Type B pancreatic cell (in vitro differentiated cells): ENCODE results near the gene ERF. TPM values are rescaled to one million over a fixed set of nuclear protein-coding genes. Genes with fewer than 3 reads are reported as not detected.

Experiments used
- DNase-seq: peaks from one replicate; pipeline ENCODE4 v3.0.0; 2021; ENCODE audit warnings: mixed read lengths; ENCODE audit not compliant: unreplicated experiment; ENCODE audit errors: extremely low spot score
- H3K27ac Mint-ChIP-seq: 2 replicates; pipeline ENCODE4 v1.8.0; 2021; ENCODE audit warnings: mild to moderate bottlenecking, mixed read lengths
- H3K27me3 Mint-ChIP-seq: 2 replicates; pipeline ENCODE4 v1.8.0; 2021; ENCODE audit warnings: mixed read lengths
- H3K36me3 Mint-ChIP-seq: 2 replicates; pipeline ENCODE4 v1.8.0; 2021; ENCODE audit warnings: mixed read lengths
- H3K4me1 Mint-ChIP-seq: one replicate; pipeline ENCODE4 v1.8.0; 2021; ENCODE audit warnings: mixed read lengths; ENCODE audit not compliant: unreplicated experiment
- H3K4me3 Mint-ChIP-seq: 2 replicates; pipeline ENCODE4 v1.8.0; 2021; ENCODE audit warnings: mild to moderate bottlenecking, mixed read lengths
- H3K9me3 Mint-ChIP-seq: 2 replicates; pipeline ENCODE4 v1.8.0; 2021; ENCODE audit warnings: mixed read lengths
- long read RNA-seq: library from polyadenylated mRNA; unstranded; transcript quantifications from one replicate; pipeline ENCODE4 v2.0.0, GENCODE V29; 2020
- total RNA-seq: library from RNA; stranded (reverse); gene quantifications from 2 replicates; pipeline ENCODE4 v1.2.1, GENCODE V29; 2021; ENCODE audit warnings: low replicate concordance
- TF ChIP-seq, protein P1 (sequence below): fragments of 200-600 bp; sonication (generic); conservative IDR thresholded peaks from 2 replicates; pipeline ENCODE4 v1.5.0; 2021; ENCODE audit warnings: antibody characterized with exemption, mild to moderate bottlenecking

Gene ERF
- total RNA-seq, result 54.9 and 78.9 TPM in 2 replicates
- long read RNA-seq, result 0 reads

DNA sequence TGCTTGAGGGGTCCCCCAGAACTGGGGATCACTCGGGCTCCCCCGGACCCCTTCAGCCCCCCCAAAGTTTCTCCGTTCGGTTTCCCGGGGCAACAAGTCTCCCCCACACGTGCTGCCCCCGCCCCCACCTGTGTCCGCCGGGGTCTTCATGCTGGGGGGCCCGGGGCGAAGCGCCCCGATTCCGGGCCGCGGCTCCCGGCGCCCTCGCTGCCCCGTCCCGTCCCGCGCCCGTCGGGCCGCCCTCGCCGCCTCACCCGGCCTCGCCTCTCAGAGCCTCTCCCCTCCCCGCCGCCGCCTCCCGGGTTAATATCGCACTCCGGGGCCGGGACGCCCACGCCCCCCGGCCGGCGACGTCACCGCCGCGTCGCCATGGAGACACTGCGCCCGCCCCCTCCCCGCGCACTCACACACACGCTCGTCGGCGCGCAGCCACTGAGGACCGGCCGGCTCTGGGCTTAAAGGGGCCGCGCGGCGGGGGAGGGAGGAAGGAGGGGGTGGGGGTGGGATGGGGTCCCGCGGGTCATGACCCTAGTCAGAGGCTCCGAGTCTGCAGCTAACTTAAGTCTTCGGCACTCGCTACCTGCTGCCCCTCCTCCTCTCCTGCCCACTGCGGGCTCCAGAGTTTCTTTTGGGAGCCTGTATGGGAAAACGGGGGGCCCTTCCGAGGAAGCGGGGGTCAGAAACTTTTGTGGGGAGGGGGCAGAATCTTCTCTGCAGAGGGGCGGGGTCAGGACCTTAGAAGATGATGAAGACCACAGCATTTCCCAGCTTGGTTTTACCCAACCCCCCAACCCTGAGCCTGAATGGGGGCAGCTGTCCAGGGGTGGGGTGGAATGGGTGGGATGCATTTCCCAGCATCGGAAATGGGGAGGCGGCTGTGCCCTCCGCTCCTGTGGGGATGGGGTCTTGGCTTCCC, at the start of gene ERF:
TSS of gene ERF (minus strand) at position 279 of the 916 bp plus-strand sequence. CDS start at position 150, 129 bp downstream.
- TF ChIP-seq, protein P1, sequence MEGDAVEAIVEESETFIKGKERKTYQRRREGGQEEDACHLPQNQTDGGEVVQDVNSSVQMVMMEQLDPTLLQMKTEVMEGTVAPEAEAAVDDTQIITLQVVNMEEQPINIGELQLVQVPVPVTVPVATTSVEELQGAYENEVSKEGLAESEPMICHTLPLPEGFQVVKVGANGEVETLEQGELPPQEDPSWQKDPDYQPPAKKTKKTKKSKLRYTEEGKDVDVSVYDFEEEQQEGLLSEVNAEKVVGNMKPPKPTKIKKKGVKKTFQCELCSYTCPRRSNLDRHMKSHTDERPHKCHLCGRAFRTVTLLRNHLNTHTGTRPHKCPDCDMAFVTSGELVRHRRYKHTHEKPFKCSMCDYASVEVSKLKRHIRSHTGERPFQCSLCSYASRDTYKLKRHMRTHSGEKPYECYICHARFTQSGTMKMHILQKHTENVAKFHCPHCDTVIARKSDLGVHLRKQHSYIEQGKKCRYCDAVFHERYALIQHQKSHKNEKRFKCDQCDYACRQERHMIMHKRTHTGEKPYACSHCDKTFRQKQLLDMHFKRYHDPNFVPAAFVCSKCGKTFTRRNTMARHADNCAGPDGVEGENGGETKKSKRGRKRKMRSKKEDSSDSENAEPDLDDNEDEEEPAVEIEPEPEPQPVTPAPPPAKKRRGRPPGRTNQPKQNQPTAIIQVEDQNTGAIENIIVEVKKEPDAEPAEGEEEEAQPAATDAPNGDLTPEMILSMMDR, result no peak
- Mint-ChIP-seq H3K27ac (peak within 1 kb of the TSS; percentile 93), H3K27me3 (no peaks in the 10 kb centered on the region), H3K4me3 (peak within 1 kb of the TSS; percentile 90), H3K9me3 (no peaks in the 10 kb centered on the region), H3K4me1 (peaks cover 22% of the 10 kb centered on the region), H3K36me3 (peaks cover 3% of the 10 kb centered on the region)
- DNase-seq, result peak; percentile 95

DNA sequence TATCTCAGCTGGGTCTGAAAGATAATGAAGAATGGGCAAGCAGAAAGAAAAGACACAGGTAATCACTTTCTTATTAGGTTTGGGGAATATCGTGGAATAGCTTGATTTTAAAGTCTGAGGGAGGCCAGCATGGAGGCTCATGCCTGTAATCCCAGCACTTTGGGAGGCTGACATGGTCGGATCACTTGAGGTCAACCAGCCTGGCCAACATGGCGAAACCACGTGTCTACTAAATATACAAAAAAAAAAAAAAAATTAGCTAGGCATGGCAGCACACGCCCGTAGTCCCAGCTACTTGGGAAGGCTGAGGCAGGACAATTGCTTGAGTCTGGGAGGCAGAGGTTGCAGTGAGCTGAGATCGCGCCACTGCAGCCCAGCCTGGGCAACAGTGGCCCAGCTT, 48.9 kb upstream of the ERF start:
- H3K27ac Mint-ChIP-seq, result no peak overlapping the region

DNA sequence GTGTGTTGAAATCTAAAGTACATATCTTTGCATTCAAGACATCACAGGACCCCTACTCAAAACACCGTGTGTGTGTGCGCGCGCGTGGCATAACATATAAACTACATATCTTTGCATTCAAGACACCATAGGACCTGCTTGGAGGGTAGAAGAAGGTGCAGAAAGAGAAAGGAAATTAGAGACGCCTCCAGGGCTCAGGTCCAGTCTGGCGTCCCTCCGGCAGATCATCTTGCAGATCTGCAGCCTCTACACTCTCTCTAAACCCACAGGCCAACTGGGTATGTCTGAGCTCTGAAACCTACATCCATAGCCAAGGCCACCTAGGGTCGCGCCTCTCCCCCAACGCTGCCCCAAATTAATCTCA, 48.2 kb upstream of the ERF start:
- TF ChIP-seq, protein P1, result no peak
- Mint-ChIP-seq H3K4me1 (peaks cover 17% of the 10 kb centered on the region), H3K27ac (peak overlapping the region; percentile 87)

More for the DNA sequence above, 48.9 kb upstream of the ERF start:
- H3K9me3 Mint-ChIP-seq, result no peaks in the 10 kb centered on the region
- peaks cover 3% of the 10 kb centered on the region for H3K36me3 Mint-ChIP-seq
- H3K4me1 Mint-ChIP-seq, result peaks cover 17% of the 10 kb centered on the region
- TF ChIP-seq, protein P1, result no peak
- H3K4me3 Mint-ChIP-seq, result no peak overlapping the region
- DNase-seq, result no peak
- H3K27me3 Mint-ChIP-seq, result no peaks in the 10 kb centered on the region

DNA sequence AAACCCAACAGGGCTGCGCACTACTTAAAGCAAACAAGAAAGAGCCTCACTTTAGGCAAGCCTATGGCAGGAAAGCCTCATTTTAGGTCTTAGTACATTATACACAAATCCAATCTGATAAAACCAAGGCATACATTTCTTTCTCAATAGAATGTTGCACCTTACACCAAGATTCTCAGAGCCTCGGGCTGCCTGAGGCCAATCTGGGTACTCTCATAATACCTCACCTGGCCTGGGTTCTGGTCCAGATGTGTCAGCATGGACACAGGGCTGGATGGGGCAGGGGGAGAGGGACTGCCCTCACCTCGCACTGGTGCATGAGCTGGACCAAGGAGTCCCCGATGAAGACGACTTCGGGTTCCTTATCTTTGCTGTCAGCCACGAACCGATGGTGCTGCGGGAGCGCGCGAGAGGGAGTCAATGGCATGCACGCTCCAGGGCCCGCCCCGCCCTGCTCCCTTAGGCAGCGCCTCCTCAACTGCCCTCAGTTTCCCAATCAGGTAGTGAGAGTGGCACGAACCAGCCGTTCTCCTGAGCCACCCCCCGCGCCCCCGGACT, 46.8 kb upstream of the ERF start, which contains the start of gene PRR19:
TSS of gene PRR19 (plus strand) at position 487 of the 558 bp plus-strand sequence. CDS start 7,453 bp downstream, outside the sequence.
- TF ChIP-seq, protein P1, result no peak
- H3K36me3 Mint-ChIP-seq, result peaks cover 5% of the 10 kb centered on the region
- peak within 1 kb of the TSS; percentile 87 for H3K27ac Mint-ChIP-seq
- H3K4me3 Mint-ChIP-seq, result peak within 1 kb of the TSS; percentile 94
- DNase-seq, result no peak
- peaks cover 17% of the 10 kb centered on the region for H3K4me1 Mint-ChIP-seq
- H3K9me3 Mint-ChIP-seq, result no peaks in the 10 kb centered on the region
- no peaks in the 10 kb centered on the region for H3K27me3 Mint-ChIP-seq

More for the DNA sequence above, 48.2 kb upstream of the ERF start:
- Mint-ChIP-seq H3K4me3 (peak overlapping the region; percentile 94), H3K9me3 (no peaks in the 10 kb centered on the region), H3K27me3 (no peaks in the 10 kb centered on the region), H3K36me3 (peaks cover 3% of the 10 kb centered on the region)
- no peak for DNase-seq

DNA sequence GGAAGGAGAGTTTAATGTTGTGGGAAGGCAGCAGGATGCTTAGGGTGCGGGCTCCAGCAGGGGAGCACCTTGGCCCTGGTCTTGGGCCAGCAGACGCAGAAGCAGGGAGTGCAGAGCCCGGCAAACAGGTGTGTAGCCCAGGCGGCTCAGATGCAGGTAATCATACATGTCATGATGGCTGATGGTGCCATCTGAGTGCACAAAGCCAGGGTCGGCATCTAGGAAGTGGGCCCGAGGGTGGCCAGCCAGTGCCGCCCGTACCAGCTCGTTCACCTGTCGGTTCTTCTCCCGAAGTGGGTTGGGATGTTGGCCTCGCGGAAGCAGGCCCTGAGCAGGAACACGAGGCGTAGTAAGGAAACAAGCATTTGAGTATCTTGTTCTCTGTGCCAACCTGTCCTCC, 42.1 kb upstream of the ERF start:
- H3K27me3 Mint-ChIP-seq, result no peaks in the 10 kb centered on the region
- TF ChIP-seq, protein P1, result no peak
- H3K4me1 Mint-ChIP-seq, result peaks cover 4% of the 10 kb centered on the region
- H3K27ac Mint-ChIP-seq, result no peak overlapping the region
- H3K36me3 Mint-ChIP-seq, result peaks cover 6% of the 10 kb centered on the region
- no peaks in the 10 kb centered on the region for H3K9me3 Mint-ChIP-seq
- peak overlapping the region; percentile 62 for H3K4me3 Mint-ChIP-seq
- no peak for DNase-seq
